Measurements from ENCODE around the gene SLC12A3.
A peak's percentile ranks its signal among the peaks of the same experiment; 100 is the strongest.

DNA sequence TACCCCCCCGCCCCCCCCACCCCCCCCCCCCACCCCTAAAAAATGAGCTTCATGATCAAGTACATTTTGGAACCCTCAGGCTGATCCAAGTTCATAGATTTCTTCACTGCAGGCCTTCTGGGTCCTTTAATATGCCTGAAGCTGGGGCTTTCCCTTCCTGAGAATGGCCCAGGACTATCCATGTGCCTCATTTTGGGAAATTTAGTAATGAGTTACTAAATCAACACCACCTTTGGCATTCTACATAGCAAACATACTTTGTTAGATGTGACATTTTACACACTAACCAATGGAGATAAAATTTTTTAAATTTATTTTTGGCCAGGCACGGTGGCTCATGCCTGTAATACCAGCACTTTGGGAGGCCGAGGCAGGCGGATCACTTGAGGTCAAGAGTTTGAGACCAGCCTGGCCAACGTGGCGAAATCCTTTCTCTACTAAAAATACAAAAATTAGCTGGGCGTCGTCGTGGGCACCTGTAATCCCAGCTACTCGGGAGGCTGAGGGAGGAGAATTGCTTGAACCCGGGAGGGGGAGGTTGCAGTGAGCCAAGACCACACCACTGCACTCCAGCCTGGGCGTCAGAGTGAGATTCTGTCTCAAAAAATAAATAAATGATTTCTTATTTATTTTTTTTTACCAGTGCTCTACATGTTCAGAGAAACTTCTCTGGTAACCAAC is 81.0 kb downstream of the SLC12A3 start:
- TF ChIP-seq POLR2AphosphoS5 (IDR thresholded peaks at IDR 0.05) (peak in 1 of 2 donors; percentile 9), POLR2A (IDR thresholded peaks at IDR 0.05) (no peak), EP300 (IDR thresholded peaks at IDR 0.05) (no peak)
- TF ChIP-seq, protein P1, sequence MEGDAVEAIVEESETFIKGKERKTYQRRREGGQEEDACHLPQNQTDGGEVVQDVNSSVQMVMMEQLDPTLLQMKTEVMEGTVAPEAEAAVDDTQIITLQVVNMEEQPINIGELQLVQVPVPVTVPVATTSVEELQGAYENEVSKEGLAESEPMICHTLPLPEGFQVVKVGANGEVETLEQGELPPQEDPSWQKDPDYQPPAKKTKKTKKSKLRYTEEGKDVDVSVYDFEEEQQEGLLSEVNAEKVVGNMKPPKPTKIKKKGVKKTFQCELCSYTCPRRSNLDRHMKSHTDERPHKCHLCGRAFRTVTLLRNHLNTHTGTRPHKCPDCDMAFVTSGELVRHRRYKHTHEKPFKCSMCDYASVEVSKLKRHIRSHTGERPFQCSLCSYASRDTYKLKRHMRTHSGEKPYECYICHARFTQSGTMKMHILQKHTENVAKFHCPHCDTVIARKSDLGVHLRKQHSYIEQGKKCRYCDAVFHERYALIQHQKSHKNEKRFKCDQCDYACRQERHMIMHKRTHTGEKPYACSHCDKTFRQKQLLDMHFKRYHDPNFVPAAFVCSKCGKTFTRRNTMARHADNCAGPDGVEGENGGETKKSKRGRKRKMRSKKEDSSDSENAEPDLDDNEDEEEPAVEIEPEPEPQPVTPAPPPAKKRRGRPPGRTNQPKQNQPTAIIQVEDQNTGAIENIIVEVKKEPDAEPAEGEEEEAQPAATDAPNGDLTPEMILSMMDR (IDR thresholded peaks at IDR 0.05): no peak
